ENCODE measurements around the gene DEXI. TPM values are rescaled to one million over a fixed set of nuclear protein-coding genes. Genes with fewer than 3 reads are reported as not detected.

Gene DEXI
- total RNA-seq, 4 donors from 2014 or later: 83.9 to 184 (median 127) TPM

GRCh38 chr16:10906914-10907756 is 35.1 kb downstream of the DEXI start:
- in situ Hi-C loops (cut with MboI; ENCODE audit: low sequenced_read_pairs in 4 of 4): loop anchor here in 1 of 4 donors (25.0 kb wide), 1 partner anchor 395 kb away; no protein-coding TSS in a partner anchor
- no peak overlapping the region for H3K27ac ChIP-seq
- H3K4me3 ChIP-seq: no peak overlapping the region
- DNase-seq (no peak), ATAC-seq (no peak)
- no peak for TF ChIP-seq POLR2A (IDR thresholded peaks at IDR 0.05)
- no peak for TF ChIP-seq CTCF (IDR thresholded peaks at IDR 0.05 in 4 of 5, conservative IDR thresholded peaks at IDR 0.05 in 1 of 5)
- H3K9me3 ChIP-seq: no peaks in the 10 kb centered on the region
- peaks cover 0 to 5% of the 10 kb centered on the region in 2 donors for H3K36me3 ChIP-seq
- intact Hi-C loops (cut with DNase I; ENCODE audit: low total_unique reads): no loop called here
- H3K27me3 ChIP-seq: no peaks in the 10 kb centered on the region
- H3K4me1 ChIP-seq: no peaks in the 10 kb centered on the region

GRCh38 chr16:10906482-10906881 is 35.8 kb downstream of the DEXI start:
- TF ChIP-seq POLR2A (IDR thresholded peaks at IDR 0.05): no peak
- TF ChIP-seq CTCF (IDR thresholded peaks at IDR 0.05 in 4 of 5, conservative IDR thresholded peaks at IDR 0.05 in 1 of 5): no peak
- H3K27me3 ChIP-seq: no peaks in the 10 kb centered on the region
- peaks cover 0 to 5% of the 10 kb centered on the region in 2 donors for H3K36me3 ChIP-seq
- ATAC-seq (no peak), DNase-seq (no peak)
- in situ Hi-C loops (cut with MboI; ENCODE audit: low sequenced_read_pairs in 4 of 4): loop anchor here in 1 of 4 donors (25.0 kb wide), 1 partner anchor 394 kb away; no protein-coding TSS in a partner anchor
- H3K4me1 ChIP-seq: no peaks in the 10 kb centered on the region
- H3K9me3 ChIP-seq: no peaks in the 10 kb centered on the region
- H3K27ac ChIP-seq: no peak overlapping the region
- H3K4me3 ChIP-seq: no peak overlapping the region
- intact Hi-C loops (cut with DNase I; ENCODE audit: low total_unique reads): no loop called here

DNA sequence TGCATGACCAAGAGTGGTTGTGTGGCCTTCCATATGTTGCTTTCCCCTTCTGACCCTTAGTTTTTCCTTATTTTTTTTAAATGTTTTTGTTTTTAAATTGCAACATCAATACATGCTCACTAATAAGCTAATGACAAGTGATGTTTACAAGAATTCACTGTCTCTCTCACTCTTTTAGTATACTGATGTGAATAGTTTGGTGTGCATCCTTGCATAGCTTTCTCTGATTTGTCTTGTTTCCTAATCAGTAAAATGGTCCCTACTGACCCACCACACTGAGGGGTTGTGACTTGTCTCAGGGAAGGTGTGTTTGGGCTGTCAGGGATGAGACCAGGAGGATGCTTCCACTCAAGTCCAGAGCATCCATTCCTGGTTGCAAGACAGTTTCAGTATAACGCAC is 39.3 kb downstream of the DEXI start:
- Histone ChIP-seq H3K9me3 (no peaks in the 10 kb centered on the region), H3K36me3 (peaks cover 0 to 5% of the 10 kb centered on the region in 2 donors), H3K4me3 (no peak overlapping the region), H3K27me3 (no peaks in the 10 kb centered on the region), H3K27ac (no peak overlapping the region), H3K4me1 (no peaks in the 10 kb centered on the region)
- intact Hi-C loops (cut with DNase I; ENCODE audit: low total_unique reads) (no loop called here), in situ Hi-C loops (cut with MboI; ENCODE audit: low sequenced_read_pairs in 4 of 4) (loop anchor here in 1 of 4 donors (25.0 kb wide), 1 partner anchor 391 kb away; no protein-coding TSS in a partner anchor)
- no peak for DNase-seq
- no peak for ATAC-seq
- TF ChIP-seq POLR2A (IDR thresholded peaks at IDR 0.05): no peak
- no peak for TF ChIP-seq CTCF (IDR thresholded peaks at IDR 0.05 in 4 of 5, conservative IDR thresholded peaks at IDR 0.05 in 1 of 5)

DNA sequence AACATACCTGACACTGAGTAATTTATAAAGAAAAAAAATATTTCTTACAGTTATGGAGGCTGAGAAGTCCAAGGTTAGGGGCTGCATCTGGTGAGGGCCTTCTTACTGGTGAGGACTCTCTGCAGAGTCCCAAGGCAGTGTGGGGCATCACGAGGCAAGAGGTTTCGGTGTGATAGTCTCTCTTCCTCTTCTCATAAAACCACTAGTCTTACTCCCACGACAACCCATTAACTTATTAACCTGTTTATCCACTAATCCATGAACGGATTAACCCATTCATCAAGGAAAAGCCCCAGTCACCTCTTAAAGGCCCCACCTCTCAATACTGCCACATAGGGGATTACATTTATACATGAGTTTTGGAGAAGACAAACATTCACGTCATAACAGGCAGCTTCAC is 45.1 kb downstream of the DEXI start:
- no peaks in the 10 kb centered on the region for H3K4me1 ChIP-seq
- H3K9me3 ChIP-seq: no peaks in the 10 kb centered on the region
- no peak for ATAC-seq
- DNase-seq: no peak
- TF ChIP-seq POLR2A (IDR thresholded peaks at IDR 0.05) (no peak), CTCF (IDR thresholded peaks at IDR 0.05 in 4 of 5, conservative IDR thresholded peaks at IDR 0.05 in 1 of 5) (no peak)
- no peak overlapping the region for H3K4me3 ChIP-seq
- in situ Hi-C loops (cut with MboI; ENCODE audit: low sequenced_read_pairs in 4 of 4): no loop called here
- intact Hi-C loops (cut with DNase I; ENCODE audit: low total_unique reads): no loop called here
- no peaks in the 10 kb centered on the region for H3K27me3 ChIP-seq
- no peak overlapping the region for H3K27ac ChIP-seq
- no peaks in the 10 kb centered on the region for H3K36me3 ChIP-seq
